Stimulated activated CD4-positive, alpha-beta T cell treated with anti-CD3 and anti-CD28 coated beads, Interleukin-12 subunit alpha, Interleukin-12 subunit beta, amount 100 ng/mL, for 24 hours (primary cell): ENCODE measurements around the gene HTR2A.
A peak's percentile ranks its signal among the peaks of the same experiment; 100 is the strongest.
"Not testable (repeated sequence)": the region's sequence is repeated elsewhere in the genome, so short reads cannot be mapped to it uniquely, and the experiment has no call there.

Experiments used
- DNase-seq, 2 experiments: peaks; one replicate each; pipeline ENCODE4 v3.0.0-alpha.2; 2020; ENCODE audit warnings: low read depth in 2 of 2

HTR2A gene

GRCh38 chr13:46812301-46812797, 84.5 kb downstream of the HTR2A start:
- no peak for DNase-seq

GRCh38 chr13:46810440-46810839, 86.4 kb downstream of the HTR2A start:
- DNase-seq = no peak

- DNase-seq = not testable (repeated sequence)
Measured at GRCh38 chr13:46804921-46805320, 91.9 kb downstream of the HTR2A start.

- no peak for DNase-seq
Measured at GRCh38 chr13:46804391-46804815, 92.5 kb downstream of the HTR2A start.

- no peak for DNase-seq
Measured at GRCh38 chr13:46803586-46803985, 93.3 kb downstream of the HTR2A start.

- DNase-seq = no peak
Measured at GRCh38 chr13:46801858-46802257, 95.0 kb downstream of the HTR2A start.

- no peak for DNase-seq
Measured at GRCh38 chr13:46799139-46799538, 97.7 kb downstream of the HTR2A start.

GRCh38 chr13:46797501-46798237, 99.2 kb downstream of the HTR2A start:
- DNase-seq = no peak

- peak; percentile 84 to 97 for DNase-seq
Measured at GRCh38 chr13:46796515-46797474, 100.1 kb downstream of the HTR2A start, which contains the start of gene ESD. ESD (minus strand) TSS chr13:46797161; CDS start chr13:46791413, 5,748 bp downstream.

- DNase-seq = no peak
Measured at GRCh38 chr13:46796129-46796514, 100.7 kb downstream of the HTR2A start.

GRCh38 chr13:46795321-46795720, 101.5 kb downstream of the HTR2A start:
- no peak for DNase-seq

GRCh38 chr13:46783504-46783903, 113.3 kb downstream of the HTR2A start:
- no peak for DNase-seq

- DNase-seq = no peak
Measured at GRCh38 chr13:46782691-46783090, 114.2 kb downstream of the HTR2A start.

GRCh38 chr13:46782066-46782465, 114.8 kb downstream of the HTR2A start:
- no peak for DNase-seq
